GM23338 (cell line): ENCODE data around the gene ASB8. TPM values are rescaled to one million over a fixed set of nuclear protein-coding genes. Genes with fewer than 3 reads are reported as not detected.

Experiments
- ATAC-seq: fragments of 200-7000 bp; cut with Tn5 transposase; 3 replicates; pipeline ENCODE4 v1.9.1; 2020
- DNase-seq: peaks from one replicate; pipeline ENCODE4 v3.0.0-alpha.2; 2015; ENCODE audit warnings: low spot score
- H2AFZ ChIP-seq: fragments of 200-600 bp; sonication (generic); 2 replicates; pipeline ENCODE4 v1.8.0; 2016; ENCODE audit warnings: antibody characterized with exemption, mild to moderate bottlenecking, moderate library complexity
- H3F3A ChIP-seq: fragments of 200-600 bp; sonication (generic); replicated peaks from 2 replicates; pipeline ENCODE4 v1.8.0; 2017; ENCODE audit warnings: antibody characterized with exemption, mixed run types, low read depth
- H3K27ac ChIP-seq: fragments of 200-600 bp; sonication (generic); 2 replicates; pipeline ENCODE4 v1.6.1; 2016; ENCODE audit warnings: low read depth
- H3K27me3 ChIP-seq: fragments of 200-600 bp; sonication (generic); 2 replicates; pipeline ENCODE4 v1.8.0; 2016; ENCODE audit warnings: mild to moderate bottlenecking, mixed run types, moderate library complexity; ENCODE audit not compliant: insufficient read depth
- H3K36me3 ChIP-seq: fragments of 200-600 bp; sonication (generic); 2 replicates; pipeline ENCODE4 v1.8.0; 2016; ENCODE audit warnings: mild to moderate bottlenecking; ENCODE audit not compliant: insufficient read depth
- H3K4me1 ChIP-seq: fragments of 200-600 bp; sonication (generic); 2 replicates; pipeline ENCODE4 v1.8.0; 2016; ENCODE audit warnings: mild to moderate bottlenecking, moderate library complexity; ENCODE audit not compliant: insufficient read depth
- H3K4me2 ChIP-seq: fragments of 200-600 bp; sonication (generic); 2 replicates; pipeline ENCODE4 v1.7.1; 2017; ENCODE audit warnings: mixed run types
- H3K4me3 ChIP-seq: fragments of 200-600 bp; sonication (generic); 2 replicates; pipeline ENCODE4 v1.6.1; 2016; ENCODE audit warnings: mixed run types
- H3K79me2 ChIP-seq: fragments of 200-600 bp; sonication (generic); replicated peaks from 2 replicates; pipeline ENCODE4 v1.8.0; 2017; ENCODE audit warnings: mild to moderate bottlenecking; ENCODE audit not compliant: insufficient read depth
- H3K9me2 ChIP-seq: fragments of 200-600 bp; sonication (generic); 2 replicates; pipeline ENCODE4 v1.8.0; 2017; ENCODE audit not compliant: insufficient read depth
- H4K20me1 ChIP-seq: fragments of 200-600 bp; sonication (generic); replicated peaks from 2 replicates; pipeline ENCODE4 v1.8.0; 2017; ENCODE audit warnings: mild to moderate bottlenecking; ENCODE audit not compliant: insufficient read depth
- H3K27ac Mint-ChIP-seq: 2 replicates; pipeline ENCODE4 v1.8.0; 2020; ENCODE audit warnings: inconsistent platforms, mild to moderate bottlenecking, moderate library complexity, mixed read lengths
- H3K27me3 Mint-ChIP-seq: 3 replicates; pipeline ENCODE4 v1.8.0; 2022; ENCODE audit warnings: low read depth, mild to moderate bottlenecking, moderate library complexity, mixed read lengths, inconsistent platforms; ENCODE audit not compliant: insufficient read depth, poor library complexity
- H3K36me3 Mint-ChIP-seq: 3 replicates; pipeline ENCODE4 v1.8.0; 2021; ENCODE audit warnings: low read depth, mild to moderate bottlenecking, inconsistent platforms, moderate library complexity, mixed read lengths
- H3K4me1 Mint-ChIP-seq: 3 replicates; pipeline ENCODE4 v1.8.0; 2020; ENCODE audit warnings: mild to moderate bottlenecking, inconsistent platforms, mixed read lengths
- H3K4me3 Mint-ChIP-seq: 3 replicates; pipeline ENCODE4 v1.8.0; 2021; ENCODE audit warnings: moderate library complexity, mild to moderate bottlenecking, inconsistent platforms, mixed read lengths
- H3K9me3 Mint-ChIP-seq: 3 replicates; pipeline ENCODE4 v1.8.0; 2020; ENCODE audit warnings: moderate library complexity, mild to moderate bottlenecking, inconsistent platforms, mixed read lengths
- CREB1 ChIP-seq: fragments of 250-450 bp; sonication (Bioruptor Pico); IDR thresholded peaks from 2 replicates; pipeline ENCODE4 v1.5.0; 2020; ENCODE audit warnings: low read depth, mild to moderate bottlenecking, moderate library complexity
- EZH2 ChIP-seq: fragments of 200-600 bp; sonication (generic); IDR thresholded peaks from one replicate; pipeline ENCODE4 v1.8.0; 2017; ENCODE audit warnings: antibody characterized with exemption, mild to moderate bottlenecking, low read depth; ENCODE audit not compliant: unreplicated experiment
- EZH2phosphoT487 ChIP-seq: fragments of 200-600 bp; sonication (generic); IDR thresholded peaks from one replicate; pipeline ENCODE4 v1.8.1; 2018; ENCODE audit warnings: antibody characterized with exemption; ENCODE audit not compliant: unreplicated experiment
- JUNB ChIP-seq: IDR thresholded peaks from one replicate; pipeline ENCODE4 v1.6.1; 2016; ENCODE audit warnings: antibody characterized with exemption; ENCODE audit not compliant: unreplicated experiment
- NANOG ChIP-seq: IDR thresholded peaks from 2 replicates; pipeline ENCODE4 v1.6.1; 2016; ENCODE audit warnings: antibody characterized with exemption, borderline replicate concordance
- POLR2AphosphoS5 ChIP-seq: IDR thresholded peaks from 2 replicates; pipeline ENCODE4 v1.6.1; 2016; ENCODE audit warnings: antibody characterized with exemption, low read depth
- REST ChIP-seq: IDR thresholded peaks from one replicate; pipeline ENCODE4 v1.6.1; 2018; ENCODE audit warnings: antibody characterized with exemption; ENCODE audit not compliant: unreplicated experiment
- STAT1 ChIP-seq: IDR thresholded peaks from one replicate; pipeline ENCODE4 v1.6.1; 2016; ENCODE audit warnings: antibody characterized with exemption; ENCODE audit not compliant: unreplicated experiment
- ZNF114 ChIP-seq: fragments of 250-450 bp; sonication (Bioruptor Pico); IDR thresholded peaks from 2 replicates; pipeline ENCODE4 v1.5.0; 2020; ENCODE audit warnings: mild to moderate bottlenecking, moderate library complexity
- ZNF331 ChIP-seq: fragments of 250-450 bp; sonication (Bioruptor Pico); IDR thresholded peaks from 2 replicates; pipeline ENCODE4 v1.5.0; 2020; ENCODE audit warnings: low read depth, mild to moderate bottlenecking, moderate library complexity
- polyA plus RNA-seq: library from polyadenylated mRNA; unstranded; fragments of >200 nt; fragmentation: Nextera tagmentation; extraction: Ambion mirVana; gene quantifications from 2 replicates; pipeline ENCODE4 v1.2.1, GENCODE V29; 2016
- total RNA-seq: library from RNA; depleted of rRNA; stranded (reverse); fragments of >200 nt; shearing (Covaris generic); gene quantifications from 2 replicates; pipeline ENCODE4 v1.2.3, GENCODE V29; 2014
- TF ChIP-seq, protein P1 (sequence below): IDR thresholded peaks from 2 replicates; pipeline ENCODE4 v1.6.1; 2016; ENCODE audit warnings: antibody characterized with exemption

The ASB8 gene
- total and polyA plus RNA-seq, 2 experiments from 2014 or later = 5.4 to 8.4 TPM

DNA sequence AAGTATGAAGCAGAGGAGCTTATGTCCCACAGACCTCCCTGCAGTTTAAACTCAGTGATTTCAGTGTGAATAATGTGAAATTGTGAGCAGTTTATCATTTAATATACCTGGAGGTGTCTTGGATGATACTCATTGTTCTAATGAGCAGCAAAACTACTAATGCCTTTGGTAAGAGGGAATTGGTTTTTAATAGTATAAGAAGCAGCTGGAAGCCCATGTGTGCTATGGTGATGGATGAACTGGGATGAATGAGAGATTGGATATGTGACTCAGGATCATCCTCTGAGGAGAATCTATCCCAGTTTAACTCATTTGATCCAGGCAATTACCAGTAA, 19.1 kb upstream of the ASB8 start:
- Histone ChIP-seq H3K9me2 (no peaks in the 10 kb centered on the region), H3K79me2 (no peaks in the 10 kb centered on the region), H3K36me3 (no peaks in the 10 kb centered on the region), H3K27ac (0 out of 2 replicates have a peak overlapping the region, but pooled peaks have one; percentile 3), H3K4me2 (peak overlapping the region; percentile 39), H3K4me3 (peak overlapping the region; percentile 26), H2AFZ (no peak overlapping the region), H4K20me1 (no peaks in the 10 kb centered on the region), H3K4me1 (peaks cover 20% of the 10 kb centered on the region), H3F3A (no peaks in the 10 kb centered on the region), H3K27me3 (peaks cover 19% of the 10 kb centered on the region)
- Mint-ChIP-seq H3K36me3 (no peaks in the 10 kb centered on the region), H3K9me3 (no peaks in the 10 kb centered on the region), H3K4me3 (peak overlapping the region; percentile 61), H3K4me1 (peaks cover 31% of the 10 kb centered on the region), H3K27ac (no peak overlapping the region), H3K27me3 (peaks cover 7% of the 10 kb centered on the region)
- 0 out of 2 replicates have a peak, but pooled peaks have one; percentile 42 for TF ChIP-seq POLR2AphosphoS5
- TF ChIP-seq ZNF331 (CRISPR knock-in tag) = no peak
- ATAC-seq (no peak), DNase-seq (no peak)

- Histone ChIP-seq H2AFZ (peak overlapping the region; percentile 0; the same call in 1 of the 2 replicates), H3K9me2 (no peaks in the 10 kb centered on the region), H3K27me3 (peaks cover 13% of the 10 kb centered on the region; the same call in 1 of the 2 replicates), H3K4me3 (peak overlapping the region; percentile 26), H4K20me1 (no peaks in the 10 kb centered on the region), H3K79me2 (no peaks in the 10 kb centered on the region), H3K27ac (peak overlapping the region; percentile 5), H3K4me2 (peak overlapping the region; percentile 39), H3K36me3 (no peaks in the 10 kb centered on the region), H3K4me1 (peaks cover 20% of the 10 kb centered on the region), H3F3A (no peaks in the 10 kb centered on the region)
- no peaks in the 10 kb centered on the region for H3K36me3 Mint-ChIP-seq
- no peaks in the 10 kb centered on the region for H3K9me3 Mint-ChIP-seq
- DNase-seq (peak; percentile 63), ATAC-seq (peak; percentile 84)
- peaks cover 3% of the 10 kb centered on the region for H3K27me3 Mint-ChIP-seq
- peaks cover 31% of the 10 kb centered on the region for H3K4me1 Mint-ChIP-seq
- peak overlapping the region; percentile 61 for H3K4me3 Mint-ChIP-seq
- peak overlapping the region; percentile 76 for H3K27ac Mint-ChIP-seq
- TF ChIP-seq NANOG (no peak), EZH2phosphoT487 (no peak), JUNB (no peak), EZH2 (no peak), REST (no peak), ZNF114 (CRISPR knock-in tag) (no peak), ZNF331 (CRISPR knock-in tag) (no peak), POLR2AphosphoS5 (no peak; the same call in 1 of the 2 replicates), CREB1 (no peak), STAT1 (no peak)
- TF ChIP-seq, protein P1, sequence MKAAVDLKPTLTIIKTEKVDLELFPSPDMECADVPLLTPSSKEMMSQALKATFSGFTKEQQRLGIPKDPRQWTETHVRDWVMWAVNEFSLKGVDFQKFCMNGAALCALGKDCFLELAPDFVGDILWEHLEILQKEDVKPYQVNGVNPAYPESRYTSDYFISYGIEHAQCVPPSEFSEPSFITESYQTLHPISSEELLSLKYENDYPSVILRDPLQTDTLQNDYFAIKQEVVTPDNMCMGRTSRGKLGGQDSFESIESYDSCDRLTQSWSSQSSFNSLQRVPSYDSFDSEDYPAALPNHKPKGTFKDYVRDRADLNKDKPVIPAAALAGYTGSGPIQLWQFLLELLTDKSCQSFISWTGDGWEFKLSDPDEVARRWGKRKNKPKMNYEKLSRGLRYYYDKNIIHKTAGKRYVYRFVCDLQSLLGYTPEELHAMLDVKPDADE = no peak
Measured at GRCh38 chr12:48175613-48176416, 18.5 kb upstream of the ASB8 start.
